HG03342 (cell line): ENCODE results near the gene ACOT8.
A peak's percentile ranks its signal among the peaks of the same experiment; 100 is the strongest.
"Not testable (repeated sequence)": the region's sequence is repeated elsewhere in the genome, so short reads cannot be mapped to it uniquely, and the experiment has no call there.

ENCODE experiments used
- ATAC-seq: cut with Tn5 transposase; IDR thresholded peaks from one replicate; pipeline ENCODE4 v1.9.1; 2021; ENCODE audit warnings: mild to moderate bottlenecking, moderate library complexity; ENCODE audit not compliant: unreplicated experiment

ACOT8 gene

DNA sequence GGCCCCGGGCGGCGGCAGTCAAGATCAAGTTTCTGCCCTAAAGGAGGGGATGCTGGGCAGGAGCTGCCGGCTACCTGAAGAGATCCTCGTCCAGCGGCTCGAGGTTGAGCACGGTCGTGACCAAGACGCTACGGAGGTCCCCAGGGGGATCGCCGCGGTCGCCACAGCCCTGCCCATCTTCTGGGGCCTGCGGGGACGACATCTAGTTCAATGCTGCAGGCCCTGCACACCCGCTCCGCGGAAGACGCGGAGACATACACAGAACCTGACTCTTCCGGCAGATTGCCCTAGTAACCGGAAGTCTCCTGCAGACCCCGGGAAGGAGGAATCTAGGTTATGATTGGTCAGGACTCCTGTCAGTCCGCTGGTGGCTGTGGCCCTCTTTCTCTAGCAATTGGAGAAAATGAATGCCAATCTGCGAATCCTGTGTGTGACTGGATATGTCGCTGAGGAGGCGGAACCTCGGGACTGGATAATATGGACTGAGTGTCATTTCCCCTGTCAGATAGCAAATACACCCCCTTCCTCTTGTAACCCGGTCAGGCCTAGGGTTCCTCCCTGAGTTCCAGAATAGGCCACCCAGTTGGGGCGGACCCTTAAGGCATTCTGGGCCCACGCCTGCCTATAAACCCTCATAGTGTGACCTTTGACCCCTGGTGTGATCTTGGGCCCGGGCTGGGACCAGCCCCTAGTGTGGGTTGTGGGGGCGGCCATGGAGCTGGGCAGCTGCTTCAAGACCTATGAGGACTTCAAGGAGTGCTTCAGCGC lies at the start of gene ACOT8, which contains the start of gene ZSWIM3:
Gene ACOT8, minus strand, starts transcription at position 279 of the 768 bp plus-strand sequence. Its CDS starts 77 bp downstream, at position 202.
Gene ZSWIM3, plus strand, starts transcription at position 501 of the 768 bp plus-strand sequence. Its CDS starts 212 bp downstream, at position 713.
- ATAC-seq, result peak; percentile 93

DNA sequence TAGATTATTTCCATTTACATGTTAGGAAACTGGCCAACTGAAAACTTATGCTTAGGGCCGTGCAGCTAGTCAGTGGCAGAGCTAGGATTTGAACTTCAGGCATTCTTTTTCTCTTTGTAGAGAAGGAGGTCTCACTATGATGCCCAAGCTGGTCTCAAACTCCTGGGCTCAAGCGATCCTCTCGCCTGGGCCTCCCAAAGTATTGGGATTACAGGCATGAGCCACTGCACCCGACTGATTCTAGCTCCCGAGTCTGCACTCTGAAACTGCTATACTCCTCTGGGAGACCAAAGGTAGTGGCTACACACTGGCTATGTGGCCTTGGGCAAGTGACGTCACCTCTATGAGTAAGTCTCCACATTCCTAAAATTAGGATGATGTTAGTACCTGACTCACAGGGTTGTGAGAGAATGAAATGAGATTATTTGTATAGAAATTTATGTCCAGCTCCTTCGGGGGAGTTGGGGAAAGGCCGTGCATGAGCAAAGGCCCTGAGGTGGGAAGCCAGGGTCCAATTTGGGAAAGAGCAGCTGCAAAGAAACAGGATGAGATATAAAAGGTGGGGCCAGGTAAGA lies 48.4 kb upstream of the ACOT8 start:
- ATAC-seq, result no peak

DNA sequence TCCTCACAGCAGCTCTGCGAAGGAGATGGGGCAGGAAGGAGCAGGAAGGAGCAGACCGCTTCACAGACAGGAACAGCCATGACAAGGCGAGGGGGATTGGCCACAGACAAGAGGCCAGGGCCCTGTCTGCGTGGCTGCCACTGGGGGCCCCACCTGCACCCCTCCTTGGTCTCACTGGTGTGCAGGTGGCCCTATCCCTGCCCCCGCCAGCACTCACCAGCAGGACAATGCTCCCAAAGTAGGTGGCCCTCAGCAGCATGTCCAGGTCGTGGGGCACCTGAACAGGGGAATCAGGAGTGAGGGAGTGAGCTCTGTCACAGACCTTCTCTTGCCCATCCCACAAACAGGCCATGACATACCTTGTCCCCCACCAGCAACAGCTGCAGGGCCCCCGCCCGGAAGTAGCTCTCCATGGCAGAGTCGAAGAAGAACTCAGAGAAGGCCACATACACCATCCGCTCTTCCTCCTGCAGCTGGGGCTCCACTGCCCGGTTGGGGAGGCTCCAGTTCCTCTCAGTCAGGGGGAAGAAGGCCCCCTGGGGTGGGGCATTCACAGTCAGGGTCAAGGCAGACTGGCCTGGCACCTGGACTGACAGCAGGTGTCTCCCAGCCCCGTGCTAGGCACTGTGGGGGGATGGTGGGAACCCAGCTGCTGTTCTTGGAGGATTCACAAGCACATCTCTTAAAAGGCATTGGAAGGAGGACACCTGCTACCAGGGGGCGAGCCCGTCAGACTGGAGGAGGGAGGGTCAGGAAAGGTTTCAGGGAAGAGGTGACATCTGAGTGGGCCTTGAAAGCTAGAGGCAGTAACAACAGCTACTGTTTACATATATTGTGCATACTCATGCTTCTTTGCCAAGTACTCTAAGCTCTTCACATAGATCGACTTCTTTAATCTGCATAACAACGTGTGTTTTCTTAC lies 47.7 kb upstream of the ACOT8 start:
- no peak for ATAC-seq

DNA sequence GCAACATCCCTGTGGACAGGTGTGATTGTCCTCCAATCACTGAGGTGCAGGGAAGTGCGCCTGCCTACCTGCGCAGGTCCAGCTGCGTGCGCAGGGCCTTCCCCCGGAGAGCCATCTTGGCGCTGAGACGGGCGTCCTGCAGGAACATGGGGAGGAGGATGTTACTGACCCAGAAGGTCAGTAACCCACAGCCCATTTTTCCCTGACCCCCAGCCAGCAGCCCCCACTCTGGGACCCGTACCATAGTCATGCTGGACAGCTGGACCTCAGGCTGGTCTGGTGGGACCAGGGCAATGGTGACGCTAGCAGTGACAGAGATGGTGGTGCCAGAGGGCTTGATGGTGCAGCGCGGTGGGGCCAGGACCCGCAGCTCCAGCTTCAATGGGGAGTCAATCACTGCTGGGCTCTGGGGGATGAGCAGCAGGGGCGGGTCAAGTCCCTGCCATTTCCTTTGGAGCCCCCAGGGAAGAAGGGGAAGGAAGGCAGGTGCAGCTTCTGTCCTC lies 45.1 kb upstream of the ACOT8 start:
- no peak for ATAC-seq

DNA sequence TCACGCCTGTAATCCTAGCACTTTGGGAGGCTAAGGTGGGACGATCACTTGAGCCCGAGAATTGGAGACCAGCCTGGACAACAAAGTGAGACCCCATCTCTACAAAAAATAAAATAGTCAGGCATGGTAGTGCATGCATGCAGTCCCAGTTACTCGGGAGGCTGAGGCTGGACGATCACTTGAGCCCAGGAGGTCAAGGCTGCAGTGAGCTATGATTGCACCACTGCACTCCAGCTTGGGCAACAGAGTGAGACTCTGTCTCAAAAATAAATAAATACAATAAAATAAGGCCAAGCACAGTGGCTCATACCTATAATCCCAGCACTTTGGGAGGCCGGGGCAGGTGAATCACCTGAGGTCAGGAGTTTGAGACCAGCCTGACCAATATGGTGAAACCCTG lies 44.1 kb upstream of the ACOT8 start:
- ATAC-seq, result not testable (repeated sequence)

DNA sequence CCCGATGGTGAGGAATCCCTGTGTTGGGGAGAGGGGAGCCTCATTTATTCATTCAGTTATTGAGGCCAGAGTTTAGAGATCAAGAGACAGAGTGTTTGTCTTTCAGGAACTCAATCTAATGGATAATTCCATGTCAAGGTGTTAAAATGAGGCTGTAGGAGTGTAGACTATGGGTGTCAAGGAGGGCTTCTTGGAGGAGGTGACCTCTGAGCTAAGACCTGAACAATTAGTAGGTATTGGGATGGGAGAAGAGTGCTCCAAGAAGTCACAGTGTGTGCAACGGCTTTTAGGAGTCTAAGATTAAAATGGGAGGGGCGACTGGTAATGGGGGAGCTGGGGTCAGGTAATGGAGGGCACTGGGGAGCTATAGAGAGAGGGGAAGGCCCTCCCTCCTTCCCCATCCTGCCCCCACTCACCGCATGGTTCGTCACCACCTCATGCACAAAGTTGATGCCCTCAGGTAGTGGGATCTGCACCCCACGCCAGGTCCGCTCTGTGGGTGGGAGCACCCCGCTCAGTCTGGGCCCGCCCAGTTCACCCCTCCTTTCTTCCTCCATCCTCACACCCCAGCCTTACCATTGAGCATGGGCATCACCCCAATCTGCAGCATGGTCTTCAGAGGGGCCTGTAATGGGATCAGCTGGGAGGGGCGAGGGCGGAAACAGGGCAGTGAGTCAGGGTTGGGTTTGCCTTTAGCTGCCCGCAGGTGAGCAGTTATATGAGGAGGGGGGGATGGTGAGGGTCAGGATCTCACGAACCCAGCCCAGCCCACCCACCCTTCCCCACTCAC lies 42.0 kb upstream of the ACOT8 start:
- ATAC-seq, result no peak

DNA sequence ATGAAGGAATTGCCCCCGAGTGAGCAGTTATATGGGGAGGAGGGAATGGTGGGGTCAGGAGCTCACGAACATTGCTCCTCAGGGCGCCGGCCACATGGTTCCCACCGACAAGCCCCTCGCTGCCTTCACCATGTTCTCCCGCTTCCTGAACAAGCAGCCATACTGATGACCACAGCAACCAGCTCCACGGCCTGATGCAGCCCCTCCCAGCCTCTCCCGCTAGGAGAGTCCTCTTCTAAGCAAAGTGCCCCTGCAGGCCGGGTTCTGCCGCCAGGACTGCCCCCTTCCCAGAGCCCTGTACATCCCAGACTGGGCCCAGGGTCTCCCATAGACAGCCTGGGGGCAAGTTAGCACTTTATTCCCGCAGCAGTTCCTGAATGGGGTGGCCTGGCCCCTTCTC lies 41.1 kb upstream of the ACOT8 start:
- no peak for ATAC-seq

DNA sequence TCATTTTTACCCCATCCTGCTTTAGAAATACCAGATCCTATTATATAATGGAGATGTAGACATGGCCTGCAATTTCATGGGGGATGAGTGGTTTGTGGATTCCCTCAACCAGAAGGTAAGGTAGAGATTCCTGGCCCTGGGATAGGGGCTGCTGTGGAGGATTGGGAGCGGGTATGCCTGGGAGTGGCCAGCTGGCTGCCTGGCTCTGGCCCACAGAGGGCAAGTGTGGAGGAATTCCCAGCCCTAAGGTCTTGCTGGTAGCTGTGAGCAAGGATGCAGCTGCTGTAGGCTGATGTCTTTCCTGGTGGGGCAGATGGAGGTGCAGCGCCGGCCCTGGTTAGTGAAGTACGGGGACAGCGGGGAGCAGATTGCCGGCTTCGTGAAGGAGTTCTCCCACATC lies 40.5 kb upstream of the ACOT8 start:
- no peak for ATAC-seq

DNA sequence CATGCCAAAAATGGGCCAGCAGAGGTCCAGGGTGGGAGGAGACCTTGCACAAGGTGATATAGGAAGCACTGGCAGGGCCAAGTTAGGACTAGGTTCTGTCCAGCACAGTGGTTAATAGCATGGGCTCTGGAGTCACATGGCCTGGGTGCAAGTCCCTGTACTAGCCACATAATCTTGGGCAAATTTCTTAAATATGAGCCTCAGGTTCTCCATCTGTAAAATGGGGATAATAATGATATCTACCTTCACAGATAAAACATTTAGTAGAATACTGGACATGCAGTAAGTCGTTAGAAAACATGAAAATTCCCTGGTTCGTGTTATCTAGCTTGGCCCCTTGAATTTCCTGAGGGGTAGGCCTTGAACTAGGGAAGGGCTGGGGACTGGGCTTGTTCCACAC lies 40.1 kb upstream of the ACOT8 start:
- no peak for ATAC-seq

DNA sequence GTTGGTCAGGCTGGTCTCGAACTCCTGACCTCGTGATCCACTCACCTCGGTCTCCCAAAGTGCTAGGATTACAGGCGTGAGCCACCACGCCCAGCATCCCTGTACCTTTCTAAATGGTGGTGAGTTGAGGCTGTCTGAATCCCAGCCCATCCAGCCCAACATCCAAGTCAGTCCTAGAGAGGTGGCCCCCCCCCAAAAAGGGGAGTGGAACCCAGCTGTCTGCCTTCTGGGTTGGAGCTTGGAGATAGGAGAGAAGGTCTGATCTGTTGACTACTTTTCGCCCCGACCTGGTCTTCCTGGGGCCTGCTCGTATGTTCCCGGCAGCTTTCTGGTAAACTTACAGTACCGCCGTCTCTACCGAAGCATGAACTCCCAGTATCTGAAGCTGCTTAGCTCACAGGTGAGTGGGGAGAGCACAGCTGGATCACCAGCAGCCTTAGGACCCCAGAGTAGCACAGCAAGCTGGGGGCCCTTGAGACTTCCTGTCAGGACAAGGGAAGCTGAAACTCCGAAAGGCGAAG lies 39.5 kb upstream of the ACOT8 start:
- no peak for ATAC-seq

DNA sequence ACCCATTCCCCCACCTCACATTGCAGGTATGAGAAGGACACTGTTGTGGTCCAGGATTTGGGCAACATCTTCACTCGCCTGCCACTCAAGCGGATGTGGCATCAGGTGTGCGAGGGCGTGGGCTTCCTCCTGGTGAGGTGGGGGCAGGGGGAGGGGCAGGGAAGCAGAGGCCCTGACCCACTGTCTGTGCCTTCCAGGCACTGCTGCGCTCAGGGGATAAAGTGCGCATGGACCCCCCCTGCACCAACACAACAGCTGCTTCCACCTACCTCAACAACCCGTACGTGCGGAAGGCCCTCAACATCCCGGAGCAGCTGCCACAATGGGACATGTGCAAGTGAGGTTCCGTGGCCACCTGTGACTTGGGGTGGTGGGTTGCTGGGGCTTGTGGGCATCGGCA lies 37.6 kb upstream of the ACOT8 start:
- ATAC-seq, result no peak

DNA sequence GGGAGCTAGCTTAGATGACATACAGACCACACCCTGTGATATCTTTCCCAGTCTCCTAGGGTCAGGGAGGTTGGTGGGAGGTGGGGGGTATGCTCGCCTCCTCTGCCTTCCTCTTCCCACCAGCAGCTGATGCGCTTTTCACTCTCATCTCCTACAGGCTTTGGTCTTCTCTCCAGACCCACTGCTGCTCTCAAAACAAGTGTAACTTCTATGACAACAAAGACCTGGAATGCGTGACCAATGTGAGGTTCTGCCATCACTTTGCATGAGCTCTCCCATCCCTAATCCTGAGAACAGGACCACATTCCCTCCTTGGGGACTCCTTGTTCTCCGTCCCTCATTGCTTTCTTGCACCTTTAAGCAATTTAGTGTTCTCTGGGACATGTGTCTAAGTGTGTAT lies 36.6 kb upstream of the ACOT8 start:
- no peak for ATAC-seq

DNA sequence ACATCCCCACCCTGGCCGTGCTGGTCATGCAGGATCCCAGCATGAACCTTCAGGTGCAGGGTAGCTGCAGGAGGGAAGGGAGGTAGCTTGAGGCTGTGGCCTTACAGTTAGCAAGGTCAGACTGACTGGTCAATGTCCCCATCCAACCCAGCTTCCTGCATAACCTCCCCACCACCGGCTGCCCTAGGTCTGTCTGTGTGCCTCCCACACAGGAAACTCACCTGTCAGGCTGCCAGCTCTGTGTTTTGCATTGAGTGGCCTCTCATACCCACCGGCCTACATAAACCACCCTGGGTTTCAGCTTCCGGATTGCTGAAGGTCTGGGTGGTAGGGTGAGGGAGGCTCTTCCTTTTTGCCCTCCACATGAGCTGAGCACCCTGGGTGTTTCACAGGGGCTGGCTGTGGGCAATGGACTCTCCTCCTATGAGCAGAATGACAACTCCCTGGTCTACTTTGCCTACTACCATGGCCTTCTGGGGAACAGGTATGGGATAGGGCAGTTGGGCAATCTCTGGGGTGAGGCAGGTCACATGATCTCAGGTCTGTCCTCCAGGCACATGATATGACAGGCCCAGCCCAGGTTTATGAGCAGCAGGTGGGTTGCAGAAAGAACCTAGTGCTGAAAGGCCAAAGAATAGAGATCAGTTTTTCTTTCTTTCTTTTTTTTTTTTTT lies 35.8 kb upstream of the ACOT8 start:
- ATAC-seq, result no peak

DNA sequence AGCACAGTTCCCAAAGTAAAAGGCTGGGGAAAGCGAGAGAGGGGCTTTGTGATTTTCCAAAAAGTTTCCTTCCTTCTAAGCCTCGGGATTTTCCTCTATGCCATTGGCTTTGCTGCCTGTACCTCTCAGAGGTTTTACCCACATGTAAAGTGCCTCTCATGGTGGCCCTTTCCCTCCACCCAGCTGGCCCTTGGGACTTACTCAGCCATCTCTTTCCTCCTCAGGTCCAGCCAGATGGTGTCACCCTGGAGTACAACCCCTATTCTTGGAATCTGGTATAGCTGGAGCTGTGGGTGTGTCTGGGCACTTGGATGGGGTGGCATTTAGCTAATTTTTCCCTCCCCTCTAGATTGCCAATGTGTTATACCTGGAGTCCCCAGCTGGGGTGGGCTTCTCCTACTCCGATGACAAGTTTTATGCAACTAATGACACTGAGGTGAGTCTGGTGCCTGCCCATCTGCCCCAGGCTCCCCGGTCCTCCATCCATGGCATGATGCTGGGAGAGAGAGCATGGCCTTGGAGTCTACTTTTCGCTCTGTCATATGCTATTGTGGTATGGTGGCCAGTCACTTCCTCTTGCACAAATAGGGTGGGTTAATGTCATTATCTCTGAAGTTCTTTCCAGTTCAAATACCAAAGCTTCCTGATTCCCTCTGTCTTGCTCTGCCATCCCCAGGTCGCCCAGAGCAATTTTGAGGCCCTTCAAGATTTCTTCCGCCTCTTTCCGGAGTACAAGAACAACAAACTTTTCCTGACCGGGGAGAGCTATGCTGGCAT lies 35.0 kb upstream of the ACOT8 start:
- no peak for ATAC-seq

DNA sequence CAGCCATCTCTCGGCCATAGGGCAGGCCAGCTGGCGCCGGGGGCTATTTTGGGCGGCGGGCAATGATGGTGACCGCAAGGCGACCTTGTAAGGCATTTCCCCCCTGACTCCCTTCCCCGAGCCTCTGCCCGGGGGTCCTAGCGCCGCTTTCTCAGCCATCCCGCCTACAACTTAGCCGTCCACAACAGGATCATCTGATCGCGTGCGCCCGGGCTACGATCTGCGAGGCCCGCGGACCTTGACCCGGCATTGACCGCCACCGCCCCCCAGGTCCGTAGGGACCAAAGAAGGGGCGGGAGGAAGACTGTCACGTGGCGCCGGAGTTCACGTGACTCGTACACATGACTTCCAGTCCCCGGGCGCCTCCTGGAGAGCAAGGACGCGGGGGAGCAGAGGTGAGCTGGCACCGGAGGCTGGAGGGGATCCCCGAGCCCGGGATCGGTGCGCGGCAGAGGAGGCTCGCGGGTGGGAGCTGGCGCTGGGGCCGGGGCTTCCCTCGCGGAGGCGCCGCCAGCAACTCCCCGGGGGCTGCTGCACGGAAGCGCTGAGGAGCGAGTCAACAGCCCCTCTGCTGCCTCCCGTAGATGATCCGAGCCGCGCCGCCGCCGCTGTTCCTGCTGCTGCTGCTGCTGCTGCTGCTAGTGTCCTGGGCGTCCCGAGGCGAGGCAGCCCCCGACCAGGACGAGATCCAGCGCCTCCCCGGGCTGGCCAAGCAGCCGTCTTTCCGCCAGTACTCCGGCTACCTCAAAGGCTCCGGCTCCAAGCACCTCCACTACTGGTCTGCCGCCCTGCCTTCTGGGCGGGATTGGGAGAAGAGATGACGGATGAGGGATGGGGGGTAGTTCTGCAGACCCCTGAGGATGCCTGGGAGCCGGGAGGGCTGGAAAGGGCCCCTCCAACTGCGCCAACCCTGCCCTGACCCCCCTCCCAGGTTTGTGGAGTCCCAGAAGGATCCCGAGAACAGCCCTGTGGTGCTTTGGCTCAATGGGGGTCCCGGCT lies 34.1 kb upstream of the ACOT8 start, which contains the start of the genes CTSA and NEURL2:
Gene CTSA, plus strand, starts transcription at position 351 of the 999 bp plus-strand sequence. Its CDS starts 234 bp downstream, at position 585.
Gene NEURL2, minus strand, starts transcription at position 224 of the 999 bp plus-strand sequence. Its CDS starts 217 bp downstream, at position 7.
- peak; percentile 68 for ATAC-seq

DNA sequence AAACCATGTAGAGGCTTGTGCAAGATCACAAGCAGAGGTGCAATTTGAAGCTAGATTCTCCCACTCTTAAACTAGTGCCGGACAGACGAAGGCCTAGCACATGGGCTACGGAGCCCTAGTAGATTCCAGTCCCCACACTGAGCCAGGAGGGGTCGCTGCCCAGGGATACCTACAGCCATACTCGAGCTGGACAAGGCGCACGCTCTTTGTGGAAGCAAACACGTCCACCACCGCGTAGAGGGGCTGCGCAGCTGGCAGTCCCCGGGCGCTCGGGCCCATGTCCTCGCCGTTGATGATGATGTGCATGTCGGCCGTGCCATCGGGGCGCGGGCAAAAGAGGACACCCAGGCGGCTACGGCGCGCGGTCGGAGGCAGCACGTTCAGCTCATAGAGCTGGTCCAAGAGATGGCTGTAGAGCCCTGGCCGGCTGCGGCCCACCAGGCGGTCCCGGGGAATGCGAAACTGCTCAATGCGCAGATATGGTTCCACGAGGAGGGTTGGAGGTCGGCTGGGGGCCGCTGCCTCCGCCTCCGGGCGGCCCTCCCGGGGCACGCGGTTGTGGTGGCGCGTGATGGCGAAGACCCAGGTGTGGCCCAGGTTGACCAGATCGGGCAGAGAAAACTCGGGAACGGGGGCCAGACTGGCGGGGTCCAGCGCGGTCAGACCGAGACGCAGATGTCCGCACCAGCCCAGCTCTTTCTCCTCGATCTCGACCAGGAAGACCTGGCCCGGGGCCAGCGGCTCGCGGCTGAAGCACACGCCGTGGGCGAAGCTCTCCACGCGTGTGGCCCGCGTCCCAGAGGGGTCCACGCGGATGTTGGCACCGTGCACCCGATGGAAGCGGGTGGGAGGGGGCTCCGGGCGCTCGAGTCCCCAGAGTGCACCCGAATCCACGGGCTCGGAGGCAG lies 33.1 kb upstream of the ACOT8 start:
- ATAC-seq, result no peak
